Spleen (tissue), 11 donors: ENCODE measurements around the gene BCL7A. TPM values are rescaled to one million over a fixed set of nuclear protein-coding genes. Genes with fewer than 3 reads are reported as not detected.

Experiments
- DNase-seq: peaks from one replicate; pipeline ENCODE4 v3.0.0-alpha.2; 2020
- H3K27ac ChIP-seq, 8 donors: fragments of 200-600 bp; sonication (generic) in 7 of 8; 1 replicate in 4 of 8; 2 replicates in 4 of 8; pipeline versions ENCODE4 v1.5.0 to v1.8.0; 2016 to 2021; ENCODE audit warnings: inconsistent platforms in 4 of 8, mild to moderate bottlenecking in 4 of 8, moderate library complexity in 1 of 8
- H3K27me3 ChIP-seq, 7 donors: fragments of 200-600 bp; sonication (generic) in 6 of 7; replicated peaks in 1 of 7; 1 replicate in 4 of 7; 2 replicates in 3 of 7; pipeline versions ENCODE4 v1.5.0 to v1.8.0; 2016 to 2021; ENCODE audit warnings: inconsistent platforms in 3 of 7, mild to moderate bottlenecking in 1 of 7
- H3K36me3 ChIP-seq, 6 donors: fragments of 200-600 bp; sonication (generic) in 5 of 6; 1 replicate in 4 of 6; 2 replicates in 2 of 6; pipeline versions ENCODE4 v1.5.0 to v1.8.0; 2016 to 2021; ENCODE audit warnings: inconsistent platforms in 2 of 6
- H3K4me1 ChIP-seq, 6 donors: fragments of 200-600 bp; sonication (generic) in 5 of 6; 1 replicate in 3 of 6; 2 replicates in 3 of 6; pipeline versions ENCODE4 v1.5.0 to v1.8.0; 2016 to 2021; ENCODE audit warnings: inconsistent platforms in 3 of 6
- H3K4me3 ChIP-seq, 8 donors: fragments of 200-600 bp; sonication (generic) in 7 of 8; 1 replicate in 4 of 8; 2 replicates in 4 of 8; pipeline versions ENCODE4 v1.5.0 to v1.8.0; 2016 to 2021; ENCODE audit warnings: inconsistent platforms in 4 of 8, mild to moderate bottlenecking in 4 of 8, moderate library complexity in 2 of 8
- H3K9me3 ChIP-seq, 8 donors: fragments of 200-600 bp; sonication (generic) in 7 of 8; 1 replicate in 4 of 8; 2 replicates in 4 of 8; pipeline versions ENCODE4 v1.5.0 to v1.8.0; 2016 to 2021; ENCODE audit warnings: inconsistent platforms in 4 of 8
- CTCF ChIP-seq, 11 experiments: fragments of 200-600 bp in 7 of 11; fragments of 450-650 bp in 4 of 11; sonication (generic) in 4 of 11; IDR thresholded peaks in 8 of 11; conservative IDR thresholded peaks in 3 of 11; 1 replicate in 7 of 11; 2 replicates in 4 of 11; pipeline versions ENCODE4 v1.4.0 to v1.8.0; 2016 to 2021; ENCODE audit warnings: antibody characterized with exemption in 11 of 11, inconsistent platforms in 4 of 11, mild to moderate bottlenecking in 1 of 11
- POLR2A ChIP-seq, 3 donors: fragments of 450-650 bp; IDR thresholded peaks; one replicate each; pipeline ENCODE4 v1.5.1; 2017; ENCODE audit warnings: antibody characterized with exemption in 3 of 3, mild to moderate bottlenecking in 1 of 3
- POLR2AphosphoS5 ChIP-seq, 3 donors: sonication (generic); formaldehyde crosslinking; IDR thresholded peaks; one replicate each; pipeline ENCODE4 v1.5.1; 2017; ENCODE audit warnings: antibody characterized with exemption in 3 of 3
- WGBS, 5 donors: extraction: QIAGEN DNeasy Blood & Tissue Kit in 3 of 5; methylation state at CpG; one replicate each; pipeline versions ENCODE4 v1.1.5 to v1.1.7; 2013 to 2018; 5-methylcytosine and 5-hydroxymethylcytosine counted together
- intact Hi-C: fragments of 100-400 bp; cut with DNase I; formaldehyde crosslinking; loops from one replicate; pipeline ENCODE4 v1.15.0; 2023; ENCODE audit warnings: low total_unique reads
- polyA plus RNA-seq, 3 donors: library from polyadenylated mRNA; stranded (reverse); fragments of 200-250 nt; gene quantifications; one replicate each; pipeline ENCODE4 v1.2.1, GENCODE V29; 2013
- total RNA-seq, 7 donors: library from RNA; depleted of rRNA in 3 of 7; stranded (reverse); fragments of >200 nt in 3 of 7; fragmentation: NEBNext Ultra II Directional in 4 of 7; extraction: Animal tissue kit (Norgen Biotek cat#: 25700) in 4 of 7; gene quantifications; one replicate each; pipeline versions ENCODE4 v1.1.0 to v1.2.1, GENCODE V29; 2016 to 2021
- donor health status: healthy with polysubstance abuse.
- donor health status: DM: no; HTN: no; CAD: no; lungs with moderate emphysema.
- donor health status: DM: no; HTN: no; CAD: no.
- donor health status: Bipolar disorder and iron deficiency.
- donor health status: healthy.
- donor health status: DM: no; HTN: no; CAD: no.
- donor health status: DM: yes; HTN: yes; CAD: no.

BCL7A gene
- total and polyA plus RNA-seq, 10 donors = 2.5 to 10.1 (median 7.2) TPM

- 29 to 34% (median 32%) methylated on average over 11 of the region's 11 CpGs for WGBS, 5 donors
- no peak for TF ChIP-seq POLR2A (IDR thresholded peaks at IDR 0.05)
- peak in 1 of 3 donors; percentile 14 for TF ChIP-seq POLR2AphosphoS5 (IDR thresholded peaks at IDR 0.05)
- DNase-seq = peak; percentile 82
- H3K4me1 ChIP-seq = peaks cover 5 to 58% (median 26%) of the 10 kb centered on the region in 6 donors
- intact Hi-C loops = no loop called here
- H3K27ac ChIP-seq = peak overlapping the region in 6 of 8 donors; percentile 9 to 66 (median 58)
- no peaks in the 10 kb centered on the region for H3K36me3 ChIP-seq
- H3K27me3 ChIP-seq = no peaks in the 10 kb centered on the region
- no peaks in the 10 kb centered on the region for H3K9me3 ChIP-seq
- H3K4me3 ChIP-seq = peak overlapping the region in 1 of 8 donors; percentile 18
These were observed 41.3 kb upstream of the BCL7A start for GRCh38 chr12:121980191-121980891.

GRCh38 chr12:121980892-121981272 lies 40.8 kb upstream of the BCL7A start:
- intact Hi-C loops = no loop called here
- Histone ChIP-seq H3K4me3 (peak overlapping the region in 1 of 8 donors; percentile 18), H3K9me3 (no peaks in the 10 kb centered on the region), H3K27ac (peak overlapping the region in 6 of 8 donors; percentile 9 to 66 (median 58)), H3K36me3 (no peaks in the 10 kb centered on the region), H3K27me3 (no peaks in the 10 kb centered on the region), H3K4me1 (peaks cover 5 to 58% (median 26%) of the 10 kb centered on the region in 6 donors)
- no peak for DNase-seq
- no peak for TF ChIP-seq CTCF (IDR thresholded peaks at IDR 0.05 in 8 of 11, conservative IDR thresholded peaks at IDR 0.05 in 3 of 11)
- TF ChIP-seq POLR2AphosphoS5 (IDR thresholded peaks at IDR 0.05) = peak in 1 of 3 donors; percentile 16
- TF ChIP-seq POLR2A (IDR thresholded peaks at IDR 0.05) = no peak
- 61 to 73% (median 66%) methylated on average over 14 of the region's 14 CpGs for WGBS, 5 donors

GRCh38 chr12:121981456-121981855 lies 40.2 kb upstream of the BCL7A start:
- Histone ChIP-seq H3K4me3 (no peak overlapping the region), H3K4me1 (peaks cover 5 to 58% (median 26%) of the 10 kb centered on the region in 6 donors), H3K27me3 (no peaks in the 10 kb centered on the region), H3K9me3 (no peaks in the 10 kb centered on the region), H3K36me3 (no peaks in the 10 kb centered on the region), H3K27ac (peak overlapping the region in 1 of 8 donors; percentile 61)
- TF ChIP-seq POLR2AphosphoS5 (IDR thresholded peaks at IDR 0.05) (no peak), POLR2A (IDR thresholded peaks at IDR 0.05) (no peak), CTCF (IDR thresholded peaks at IDR 0.05 in 8 of 11, conservative IDR thresholded peaks at IDR 0.05 in 3 of 11) (no peak)
- intact Hi-C loops = no loop called here
- WGBS, 5 donors = 78 to 82% (median 78%) methylated on average over 8 of the region's 8 CpGs
- DNase-seq = no peak

- TF ChIP-seq POLR2A (IDR thresholded peaks at IDR 0.05) (no peak), CTCF (IDR thresholded peaks at IDR 0.05 in 8 of 11, conservative IDR thresholded peaks at IDR 0.05 in 3 of 11) (no peak), POLR2AphosphoS5 (IDR thresholded peaks at IDR 0.05) (no peak)
- Histone ChIP-seq H3K36me3 (no peaks in the 10 kb centered on the region), H3K4me3 (no peak overlapping the region), H3K27ac (no peak overlapping the region), H3K4me1 (peaks cover 5 to 58% (median 26%) of the 10 kb centered on the region in 6 donors), H3K27me3 (no peaks in the 10 kb centered on the region), H3K9me3 (no peaks in the 10 kb centered on the region)
- WGBS, 5 donors = 96 to 97% (median 96%) methylated on average over 6 of the region's 6 CpGs
- DNase-seq = no peak
- intact Hi-C loops = no loop called here
These were observed 38.7 kb upstream of the BCL7A start for GRCh38 chr12:121982950-121983349.
